Measurements from ENCODE around the gene UMAD1. TPM values are rescaled to one million over a fixed set of nuclear protein-coding genes. Genes with fewer than 3 reads are reported as not detected.
A peak's percentile ranks its signal among the peaks of the same experiment; 100 is the strongest.

UMAD1 gene
- total and polyA plus RNA-seq, 2 of the 4 experiments (the other 2 are of a cell fraction), result 5.2 to 8.4 TPM

GRCh38 chr7:7913504-7913903 lies 273.0 kb downstream of the UMAD1 start:
- H3K4me3 ChIP-seq (ENCODE audit: insufficient read depth, low read depth, low read length), result no peak overlapping the region
- ChIA-PET CTCF (no interaction called here), POLR2A (ENCODE audit: unreplicated experiment) (no interaction called here)
- H3K18ac ChIP-seq (ENCODE audit: low read depth, low read length), result peak overlapping the region; percentile 10; the same call in 1 of the 2 replicates
- DNase-seq (peak; percentile 10), ATAC-seq (ENCODE audit: low read depth) (peak; percentile 67)
- no peak overlapping the region for H3K56ac ChIP-seq (ENCODE audit: extremely low read depth, insufficient read depth, low read length)
- H2AFZ ChIP-seq (replicated peaks; ENCODE audit: low read length, poor library complexity), result no peak overlapping the region
- H3K4me1 ChIP-seq (ENCODE audit: control insufficient read depth, insufficient read depth, low read length), result no peaks in the 10 kb centered on the region; the same call in 1 of the 2 replicates
- dilution Hi-C loops (cut with HindIII; ENCODE audit: low sequenced_read_pairs, unreplicated experiment), result no loop called here
- H4K8ac ChIP-seq (ENCODE audit: low read depth in 2 of 2, low read length in 2 of 2), result no peak overlapping the region
- H3K9me1 ChIP-seq (ENCODE audit: insufficient read depth, low read length), result no peaks in the 10 kb centered on the region
- no peaks in the 10 kb centered on the region for H3K36me3 ChIP-seq (ENCODE audit: control insufficient read depth, insufficient read depth, low read length)
- peak overlapping the region; percentile 52 for H3K4me2 ChIP-seq (ENCODE audit: low read depth, low read length)
- H3K23ac ChIP-seq (ENCODE audit: low read depth, low read length), result 0 out of 2 replicates have a peak overlapping the region, but pooled peaks have one; percentile 31
- no peak overlapping the region; the same call in 1 of the 2 replicates for H3K14ac ChIP-seq (replicated peaks; ENCODE audit: low read depth, low read length)
- in situ Hi-C loops (cut with MboI; ENCODE audit: low sequenced_read_pairs), result no loop called here
- intact Hi-C loops (cut with micrococcal nuclease), result no loop called here
- no CpG with 5 or more reads among the region's 3 CpGs for WGBS, 2 experiments (ENCODE audit: extremely low coverage in 2 of 2, insufficient read length in 1 of 2)
- no peak overlapping the region for H3K4ac ChIP-seq (ENCODE audit: low read depth, low read length)
- H4K91ac ChIP-seq (ENCODE audit: insufficient read depth, low read depth, low read length), result no peak overlapping the region
- H3K27me3 ChIP-seq (ENCODE audit: control insufficient read depth, insufficient read depth, low read length), result no peaks in the 10 kb centered on the region
- no peak overlapping the region for H2BK5ac ChIP-seq (ENCODE audit: low read depth, low read length, poor library complexity, severe bottlenecking)
- H2AK9ac ChIP-seq (replicated peaks; ENCODE audit: low read depth, low read length, poor library complexity), result no peak overlapping the region
- no peaks in the 10 kb centered on the region for H3K9me3 ChIP-seq (ENCODE audit: control insufficient read depth, insufficient read depth, low read length)
- no peak overlapping the region for H2BK20ac ChIP-seq (ENCODE audit: low read depth, low read length)
- TF ChIP-seq RCOR1 (IDR thresholded peaks at IDR 0.05; ENCODE audit: insufficient replicate concordance, low read length), result no peak
- no peak for TF ChIP-seq USF2 (IDR thresholded peaks at IDR 0.05; ENCODE audit: low read depth, low read length)
- 0 out of 2 replicates have a peak, but pooled peaks have one; percentile 12 for TF ChIP-seq CEBPB (IDR thresholded peaks at IDR 0.05; ENCODE audit: low read depth, low read length)
- no peak overlapping the region for H3K27ac ChIP-seq (ENCODE audit: insufficient read depth, low read length)
- H2BK120ac ChIP-seq (ENCODE audit: low read depth, low read length), result no peak overlapping the region
- H3K9ac ChIP-seq (ENCODE audit: low read depth, low read length), result no peak overlapping the region
- BruUV-seq (replicated peaks), result no TSS peak
- H2AK5ac ChIP-seq (ENCODE audit: low read depth, low read length), result no peak overlapping the region
- H4K20me1 ChIP-seq (ENCODE audit: insufficient read depth, low read length), result no peaks in the 10 kb centered on the region
- H2BK15ac ChIP-seq (ENCODE audit: low read depth, low read length), result no peak overlapping the region
- H4K5ac ChIP-seq (ENCODE audit: low read depth, low read length), result no peak overlapping the region
- no peaks in the 10 kb centered on the region for H3K79me1 ChIP-seq (ENCODE audit: low read depth in 1 of 2, low read length in 2 of 2)
